Neural cell (in vitro differentiated cells): ENCODE results near the gene ZBTB7A.

ENCODE experiments used
- EP300 ChIP-seq: fragments of 450-650 bp; conservative IDR thresholded peaks from 2 replicates; pipeline ENCODE4 v1.6.1; 2014; ENCODE audit warnings: antibody characterized with exemption, mild to moderate bottlenecking, moderate library complexity; ENCODE audit not compliant: poor library complexity, severe bottlenecking
- EZH2 ChIP-seq: fragments of 200-600, 300-800 bp; shearing (Covaris generic), sonication (generic); IDR thresholded peaks from 2 replicates; pipeline ENCODE4 v1.6.1; 2014; ENCODE audit warnings: antibody characterized with exemption, low read length, borderline replicate concordance, mild to moderate bottlenecking; ENCODE audit not compliant: insufficient read depth, poor library complexity, severe bottlenecking
- MXI1 ChIP-seq: fragments of 450-650 bp; conservative IDR thresholded peaks from 2 replicates; pipeline ENCODE4 v1.6.1; 2014; ENCODE audit warnings: antibody characterized with exemption, mild to moderate bottlenecking; ENCODE audit not compliant: poor library complexity, severe bottlenecking
- SMC3 ChIP-seq: fragments of 450-650 bp; conservative IDR thresholded peaks from 2 replicates; pipeline ENCODE4 v1.6.1; 2014; ENCODE audit warnings: antibody characterized with exemption, mild to moderate bottlenecking, moderate library complexity; ENCODE audit not compliant: poor library complexity
- TAF1 ChIP-seq: IDR thresholded peaks from 2 replicates; pipeline ENCODE4 v1.6.1; 2012; ENCODE audit warnings: low read depth
- TF ChIP-seq, protein P1 (sequence below): fragments of 450-650 bp; IDR thresholded peaks from 2 replicates; pipeline ENCODE4 v1.5.1; 2014; ENCODE audit warnings: antibody characterized with exemption, mild to moderate bottlenecking, moderate library complexity; ENCODE audit not compliant: poor library complexity, severe bottlenecking

- TF ChIP-seq MXI1 (no peak), TAF1 (no peak), EP300 (no peak), SMC3 (no peak), EZH2 (no peak)
- TF ChIP-seq, protein P1, sequence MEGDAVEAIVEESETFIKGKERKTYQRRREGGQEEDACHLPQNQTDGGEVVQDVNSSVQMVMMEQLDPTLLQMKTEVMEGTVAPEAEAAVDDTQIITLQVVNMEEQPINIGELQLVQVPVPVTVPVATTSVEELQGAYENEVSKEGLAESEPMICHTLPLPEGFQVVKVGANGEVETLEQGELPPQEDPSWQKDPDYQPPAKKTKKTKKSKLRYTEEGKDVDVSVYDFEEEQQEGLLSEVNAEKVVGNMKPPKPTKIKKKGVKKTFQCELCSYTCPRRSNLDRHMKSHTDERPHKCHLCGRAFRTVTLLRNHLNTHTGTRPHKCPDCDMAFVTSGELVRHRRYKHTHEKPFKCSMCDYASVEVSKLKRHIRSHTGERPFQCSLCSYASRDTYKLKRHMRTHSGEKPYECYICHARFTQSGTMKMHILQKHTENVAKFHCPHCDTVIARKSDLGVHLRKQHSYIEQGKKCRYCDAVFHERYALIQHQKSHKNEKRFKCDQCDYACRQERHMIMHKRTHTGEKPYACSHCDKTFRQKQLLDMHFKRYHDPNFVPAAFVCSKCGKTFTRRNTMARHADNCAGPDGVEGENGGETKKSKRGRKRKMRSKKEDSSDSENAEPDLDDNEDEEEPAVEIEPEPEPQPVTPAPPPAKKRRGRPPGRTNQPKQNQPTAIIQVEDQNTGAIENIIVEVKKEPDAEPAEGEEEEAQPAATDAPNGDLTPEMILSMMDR = no peak
Observed at GRCh38 chr19:4031420-4031819, 35.3 kb downstream of the ZBTB7A start.
